HG02970 (cell line): ENCODE measurements around the gene CHI3L1.

Source experiments
- ATAC-seq: cut with Tn5 transposase; IDR thresholded peaks from one replicate; pipeline ENCODE4 v1.9.1; 2021; ENCODE audit warnings: mild to moderate bottlenecking, moderate library complexity, moderate number of reproducible peaks; ENCODE audit not compliant: unreplicated experiment, low FRiP score

The CHI3L1 gene

GRCh38 chr1:203139976-203140475 lies 46.5 kb downstream of the CHI3L1 start:
- ATAC-seq, result no peak

GRCh38 chr1:203138066-203138465 lies 48.4 kb downstream of the CHI3L1 start:
- ATAC-seq, result no peak

- ATAC-seq, result no peak
Observed at GRCh38 chr1:203137324-203137723, 49.2 kb downstream of the CHI3L1 start.

GRCh38 chr1:203136409-203137042 lies 50.0 kb downstream of the CHI3L1 start:
- ATAC-seq, result no peak

GRCh38 chr1:203135636-203136305 lies 50.7 kb downstream of the CHI3L1 start:
- no peak for ATAC-seq

- no peak for ATAC-seq
Observed at GRCh38 chr1:203133970-203134725, 52.4 kb downstream of the CHI3L1 start.

GRCh38 chr1:203131548-203132200 lies 54.8 kb downstream of the CHI3L1 start:
- no peak for ATAC-seq

- no peak for ATAC-seq
Observed at GRCh38 chr1:203130358-203130985, 56.0 kb downstream of the CHI3L1 start.

GRCh38 chr1:203129501-203130231 lies 56.8 kb downstream of the CHI3L1 start:
- ATAC-seq, result no peak
